ACC112 (cell line): ENCODE data around the gene PAXX.

Source experiments
- H2AFZ ChIP-seq: fragments of 200-600 bp; sonication (generic); one replicate; pipeline ENCODE4 v1.6.0; 2017; ENCODE audit warnings: antibody characterized with exemption, low read length; ENCODE audit not compliant: unreplicated experiment
- H3K27ac ChIP-seq: fragments of 200-600 bp; sonication (generic); 2 replicates; pipeline ENCODE4 v1.5.1; 2014; ENCODE audit warnings: low read depth, mild to moderate bottlenecking, antibody characterized with exemption, low read length, moderate library complexity
- H3K27me3 ChIP-seq: fragments of 200-600 bp; sonication (generic); 2 replicates; pipeline ENCODE4 v1.6.1; 2014; ENCODE audit warnings: mild to moderate bottlenecking, antibody characterized with exemption, low read length, moderate library complexity, mixed read lengths; ENCODE audit not compliant: insufficient read depth
- H3K36me3 ChIP-seq: fragments of 200-600 bp; sonication (generic); 2 replicates; pipeline ENCODE4 v1.6.1; 2016; ENCODE audit warnings: mild to moderate bottlenecking, antibody characterized with exemption, low read length, moderate library complexity, mixed read lengths; ENCODE audit not compliant: insufficient read depth
- H3K4me1 ChIP-seq: fragments of 200-600 bp; sonication (generic); one replicate; pipeline ENCODE4 v1.6.1; 2016; ENCODE audit warnings: low read length, mixed read lengths; ENCODE audit not compliant: insufficient read depth, unreplicated experiment, control insufficient read depth
- H3K4me3 ChIP-seq: fragments of 200-600 bp; sonication (generic); 2 replicates; pipeline ENCODE4 v1.5.1; 2014; ENCODE audit warnings: mild to moderate bottlenecking, low read depth, low read length
- H3K79me2 ChIP-seq: fragments of 200-600 bp; sonication (generic); one replicate; pipeline ENCODE4 v1.6.0; 2016; ENCODE audit warnings: low read length; ENCODE audit not compliant: control insufficient read depth, unreplicated experiment, insufficient read depth

Gene PAXX

GRCh38 chr9:136962163-136962562, 30.1 kb upstream of the PAXX start:
- Histone ChIP-seq H3K27me3 (no peaks in the 10 kb centered on the region), H3K27ac (no peak overlapping the region), H3K79me2 (no peaks in the 10 kb centered on the region), H3K36me3 (no peaks in the 10 kb centered on the region), H3K4me1 (peaks cover 5% of the 10 kb centered on the region), H2AFZ (no peak overlapping the region), H3K4me3 (no peak overlapping the region)

DNA sequence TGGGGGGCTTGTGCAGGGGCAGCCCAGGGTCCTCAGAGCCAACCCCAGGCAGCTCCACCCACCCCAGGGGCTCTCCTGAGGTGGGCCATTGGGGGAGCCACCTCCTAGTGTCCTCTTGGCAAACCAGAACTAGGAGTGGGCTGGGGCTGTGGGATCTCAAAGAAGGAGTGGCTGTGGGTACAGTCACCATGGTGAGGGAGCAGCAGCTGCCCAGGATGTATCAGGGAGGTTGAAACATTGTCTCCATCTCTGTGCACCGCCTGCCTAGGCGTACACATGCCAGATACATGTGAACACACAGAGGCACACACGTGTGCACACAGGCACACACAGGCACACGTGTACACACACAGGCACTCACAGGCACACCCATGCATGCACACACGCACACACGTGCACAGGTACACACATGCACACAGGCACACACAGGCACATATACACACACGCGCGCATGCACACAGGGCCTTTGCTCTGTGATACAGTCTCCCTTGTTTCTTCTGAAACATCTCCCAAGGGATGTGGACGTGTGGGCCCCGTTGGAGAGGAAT, 29.4 kb upstream of the PAXX start:
- no peak overlapping the region for H3K27ac ChIP-seq

GRCh38 chr9:136963341-136963740, 28.9 kb upstream of the PAXX start:
- Histone ChIP-seq H3K27me3 (no peaks in the 10 kb centered on the region), H2AFZ (no peak overlapping the region), H3K27ac (no peak overlapping the region), H3K4me3 (no peak overlapping the region), H3K36me3 (no peaks in the 10 kb centered on the region), H3K79me2 (no peaks in the 10 kb centered on the region), H3K4me1 (peaks cover 5% of the 10 kb centered on the region)

More for the DNA sequence above, 29.4 kb upstream of the PAXX start:
- Histone ChIP-seq H2AFZ (no peak overlapping the region), H3K4me1 (peaks cover 5% of the 10 kb centered on the region), H3K79me2 (no peaks in the 10 kb centered on the region), H3K36me3 (no peaks in the 10 kb centered on the region), H3K4me3 (no peak overlapping the region), H3K27me3 (no peaks in the 10 kb centered on the region)

GRCh38 chr9:136963751-136964150, 28.5 kb upstream of the PAXX start:
- Histone ChIP-seq H3K27me3 (no peaks in the 10 kb centered on the region), H3K36me3 (no peaks in the 10 kb centered on the region), H3K27ac (no peak overlapping the region), H3K4me3 (no peak overlapping the region), H3K4me1 (peaks cover 5% of the 10 kb centered on the region), H2AFZ (no peak overlapping the region), H3K79me2 (no peaks in the 10 kb centered on the region)

GRCh38 chr9:136964171-136964689, 28.0 kb upstream of the PAXX start:
- no peaks in the 10 kb centered on the region for H3K79me2 ChIP-seq
- no peak overlapping the region for H2AFZ ChIP-seq
- H3K27me3 ChIP-seq: no peaks in the 10 kb centered on the region
- H3K36me3 ChIP-seq: no peaks in the 10 kb centered on the region
- no peak overlapping the region for H3K4me3 ChIP-seq
- H3K4me1 ChIP-seq: peaks cover 5% of the 10 kb centered on the region
- no peak overlapping the region for H3K27ac ChIP-seq

GRCh38 chr9:136964833-136965422, 27.3 kb upstream of the PAXX start:
- no peak overlapping the region for H2AFZ ChIP-seq
- peaks cover 5% of the 10 kb centered on the region for H3K4me1 ChIP-seq
- H3K36me3 ChIP-seq: no peaks in the 10 kb centered on the region
- H3K4me3 ChIP-seq: no peak overlapping the region
- H3K27me3 ChIP-seq: no peaks in the 10 kb centered on the region
- H3K79me2 ChIP-seq: no peaks in the 10 kb centered on the region
- H3K27ac ChIP-seq: no peak overlapping the region

GRCh38 chr9:136965771-136966484, 26.3 kb upstream of the PAXX start:
- Histone ChIP-seq H3K4me1 (peaks cover 5% of the 10 kb centered on the region), H3K27me3 (no peaks in the 10 kb centered on the region), H2AFZ (no peak overlapping the region), H3K4me3 (no peak overlapping the region), H3K36me3 (no peaks in the 10 kb centered on the region), H3K27ac (no peak overlapping the region), H3K79me2 (no peaks in the 10 kb centered on the region)

GRCh38 chr9:136968333-136969127, 23.7 kb upstream of the PAXX start:
- Histone ChIP-seq H2AFZ (no peak overlapping the region), H3K27ac (no peak overlapping the region), H3K79me2 (no peaks in the 10 kb centered on the region), H3K4me1 (peaks cover 5% of the 10 kb centered on the region), H3K27me3 (no peaks in the 10 kb centered on the region), H3K4me3 (no peak overlapping the region), H3K36me3 (no peaks in the 10 kb centered on the region)

- no peak overlapping the region for H3K27ac ChIP-seq
- H3K4me1 ChIP-seq: peaks cover 5% of the 10 kb centered on the region
- no peak overlapping the region for H3K4me3 ChIP-seq
- no peaks in the 10 kb centered on the region for H3K27me3 ChIP-seq
- H2AFZ ChIP-seq: no peak overlapping the region
- no peaks in the 10 kb centered on the region for H3K79me2 ChIP-seq
- no peaks in the 10 kb centered on the region for H3K36me3 ChIP-seq
Observed at GRCh38 chr9:136969150-136969549, 23.1 kb upstream of the PAXX start.

DNA sequence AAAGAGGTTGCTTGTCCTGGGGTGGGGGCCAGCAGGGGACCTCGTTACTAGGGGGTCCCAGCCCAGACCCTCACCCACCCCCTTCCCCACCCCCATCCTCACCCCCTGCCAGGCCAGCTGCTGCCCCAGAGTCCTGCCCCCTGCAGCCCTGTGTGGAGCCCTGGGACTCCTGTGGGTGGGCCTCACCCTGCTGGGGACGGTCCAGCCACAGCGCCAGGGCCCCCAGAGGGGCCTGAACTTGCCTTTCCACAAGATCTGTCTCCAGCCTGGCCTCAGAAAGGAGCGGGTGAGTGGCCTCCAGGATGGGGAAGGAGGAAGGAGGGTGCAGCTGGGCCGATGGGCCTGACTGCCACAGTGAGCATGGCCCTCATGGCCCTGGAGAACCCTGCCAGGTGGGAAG, 22.4 kb upstream of the PAXX start:
- H3K79me2 ChIP-seq: no peaks in the 10 kb centered on the region
- H3K27ac ChIP-seq: no peak overlapping the region
- H3K36me3 ChIP-seq: no peaks in the 10 kb centered on the region
- H3K27me3 ChIP-seq: no peaks in the 10 kb centered on the region
- H3K4me3 ChIP-seq: no peak overlapping the region
- peaks cover 5% of the 10 kb centered on the region for H3K4me1 ChIP-seq
- no peak overlapping the region for H2AFZ ChIP-seq
